OCI-LY7 (cell line): ENCODE data around the gene WFDC2. TPM values are rescaled to one million over a fixed set of nuclear protein-coding genes. Genes with fewer than 3 reads are reported as not detected.

Source experiments
- BruUV-seq: library from RNA; stranded (reverse); fragments of 400-500 nt; replicated peaks from 2 replicates; lab custom pipeline; 2021; lab: Mats Ljungman, UMichigan
- CTCF ChIA-PET: fragments of 300-600 bp; sonication (Branson Sonifier 250); formaldehyde crosslinking; loops from one replicate; lab custom pipeline; 2022; ENCODE audit warnings: antibody characterized with exemption; ENCODE audit not compliant: unreplicated experiment; lab: Charles Lee
- POLR2A ChIA-PET: fragments of 300-600 bp; sonication (Branson Sonifier 250); formaldehyde crosslinking; loops from one replicate; lab custom pipeline; 2022; ENCODE audit warnings: antibody characterized with exemption; lab: Charles Lee
- DNase-seq: peaks from one replicate; pipeline ENCODE4 v3.0.0-alpha.2; 2015; ENCODE audit warnings: low spot score
- H2AFZ ChIP-seq: fragments of 200-600 bp; sonication (generic), shearing (Covaris generic); 2 replicates; pipeline ENCODE4 v1.6.1; 2014; ENCODE audit warnings: mild to moderate bottlenecking, antibody characterized with exemption, low read length, moderate library complexity
- H3K27ac ChIP-seq: fragments of 200-600 bp; sonication (generic); 2 replicates; pipeline ENCODE4 v1.5.1; 2014; ENCODE audit warnings: mixed run types, low read depth, mild to moderate bottlenecking, moderate library complexity, low read length, inconsistent platforms; ENCODE audit not compliant: poor library complexity, severe bottlenecking
- H3K36me3 ChIP-seq: fragments of 200-600 bp; sonication (generic); 2 replicates; pipeline ENCODE4 v1.6.1; 2014; ENCODE audit warnings: mild to moderate bottlenecking, antibody characterized with exemption, low read length, moderate library complexity, mixed read lengths; ENCODE audit not compliant: insufficient read depth
- H3K4me1 ChIP-seq: fragments of 200-600 bp; sonication (generic); 2 replicates; pipeline ENCODE4 v1.5.1; 2014; ENCODE audit warnings: mild to moderate bottlenecking, low read length; ENCODE audit not compliant: insufficient read depth, poor library complexity, severe bottlenecking
- H3K4me2 ChIP-seq: fragments of 200-600 bp; sonication (generic); 2 replicates; pipeline ENCODE4 v1.6.1; 2014; ENCODE audit warnings: mild to moderate bottlenecking, low read length
- H3K4me3 ChIP-seq: fragments of 200-600 bp; sonication (generic); 2 replicates; pipeline ENCODE4 v1.5.1; 2014; ENCODE audit warnings: mild to moderate bottlenecking, low read depth, low read length; ENCODE audit not compliant: poor library complexity, severe bottlenecking
- H3K79me2 ChIP-seq: fragments of 200-600 bp; sonication (generic); 2 replicates; pipeline ENCODE4 v1.6.1; 2016; ENCODE audit warnings: low read depth, mild to moderate bottlenecking, low read length, moderate library complexity, mixed read lengths; ENCODE audit not compliant: insufficient read depth
- H3K9me2 ChIP-seq: fragments of 200-600 bp; sonication (generic); 2 replicates; pipeline ENCODE4 v1.6.1; 2016; ENCODE audit warnings: mild to moderate bottlenecking, low read length, mixed read lengths; ENCODE audit not compliant: insufficient read depth
- H3K9me3 ChIP-seq: fragments of 200-600 bp; sonication (generic); 2 replicates; pipeline ENCODE4 v1.6.1; 2014; ENCODE audit warnings: mild to moderate bottlenecking, mixed run types, low read length, mixed read lengths
- H4K20me1 ChIP-seq: fragments of 200-600 bp; sonication (generic); 2 replicates; pipeline ENCODE4 v1.6.1; 2014; ENCODE audit warnings: mild to moderate bottlenecking, antibody characterized with exemption, low read length, moderate library complexity, mixed read lengths; ENCODE audit not compliant: insufficient read depth
- EZH2phosphoT487 ChIP-seq: fragments of 200-600 bp; sonication (generic); IDR thresholded peaks from 2 replicates; pipeline ENCODE4 v1.6.1; 2018; ENCODE audit warnings: low read depth, borderline replicate concordance, mild to moderate bottlenecking, mixed run types, antibody characterized with exemption, low read length, moderate library complexity, mixed read lengths
- intact Hi-C: fragments of 100-400 bp; cut with micrococcal nuclease; formaldehyde crosslinking; loops from one replicate; pipeline ENCODE4 v1.10.0; 2022; ENCODE audit not compliant: unreplicated experiment
- total RNA-seq, 2 experiments: library from RNA; depleted of rRNA in 1 of 2; stranded (reverse); fragments of >200 nt in 1 of 2; shearing (Covaris generic) in 1 of 2; gene quantifications; 2 replicates each; pipeline ENCODE4 v1.2.3, GENCODE V29; 2014 to 2022
- TF ChIP-seq, protein P1 (sequence below): fragments of 200-600 bp; sonication (generic); conservative IDR thresholded peaks from 2 replicates; pipeline ENCODE4 v1.5.1; 2014; ENCODE audit warnings: mild to moderate bottlenecking, antibody characterized with exemption, low read length, moderate library complexity, mixed read lengths

Gene WFDC2
- total RNA-seq, 2 experiments from 2014 or later, result 0.46 to 4.4 TPM

DNA sequence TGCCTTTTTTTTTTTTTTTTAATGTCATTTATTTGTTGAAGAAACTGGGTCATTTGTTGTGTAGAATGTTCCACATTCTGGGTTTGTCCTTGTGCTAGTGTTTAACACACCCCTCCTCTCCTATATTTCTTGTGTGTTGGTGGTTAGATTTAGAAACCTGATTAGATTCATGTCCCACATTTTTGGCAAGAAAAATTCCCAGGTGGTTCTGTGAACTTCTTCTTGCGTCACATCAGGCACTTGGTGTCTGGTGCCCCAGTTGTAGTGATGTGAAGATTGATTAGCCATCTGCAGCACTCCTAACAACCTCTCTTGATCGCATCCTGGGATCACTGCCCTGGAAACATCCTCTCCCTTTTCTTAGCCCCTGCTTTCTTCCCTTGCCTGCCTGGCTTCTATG, 45.9 kb upstream of the WFDC2 start:
- CTCF ChIA-PET, result no interaction called here
- no peaks in the 10 kb centered on the region for H3K9me2 ChIP-seq
- no peaks in the 10 kb centered on the region for H4K20me1 ChIP-seq
- H3K36me3 ChIP-seq, result peaks cover 89% of the 10 kb centered on the region
- TF ChIP-seq, protein P1, sequence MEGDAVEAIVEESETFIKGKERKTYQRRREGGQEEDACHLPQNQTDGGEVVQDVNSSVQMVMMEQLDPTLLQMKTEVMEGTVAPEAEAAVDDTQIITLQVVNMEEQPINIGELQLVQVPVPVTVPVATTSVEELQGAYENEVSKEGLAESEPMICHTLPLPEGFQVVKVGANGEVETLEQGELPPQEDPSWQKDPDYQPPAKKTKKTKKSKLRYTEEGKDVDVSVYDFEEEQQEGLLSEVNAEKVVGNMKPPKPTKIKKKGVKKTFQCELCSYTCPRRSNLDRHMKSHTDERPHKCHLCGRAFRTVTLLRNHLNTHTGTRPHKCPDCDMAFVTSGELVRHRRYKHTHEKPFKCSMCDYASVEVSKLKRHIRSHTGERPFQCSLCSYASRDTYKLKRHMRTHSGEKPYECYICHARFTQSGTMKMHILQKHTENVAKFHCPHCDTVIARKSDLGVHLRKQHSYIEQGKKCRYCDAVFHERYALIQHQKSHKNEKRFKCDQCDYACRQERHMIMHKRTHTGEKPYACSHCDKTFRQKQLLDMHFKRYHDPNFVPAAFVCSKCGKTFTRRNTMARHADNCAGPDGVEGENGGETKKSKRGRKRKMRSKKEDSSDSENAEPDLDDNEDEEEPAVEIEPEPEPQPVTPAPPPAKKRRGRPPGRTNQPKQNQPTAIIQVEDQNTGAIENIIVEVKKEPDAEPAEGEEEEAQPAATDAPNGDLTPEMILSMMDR, result no peak
- no peak for TF ChIP-seq EZH2phosphoT487
- POLR2A ChIA-PET, result no interaction called here
- no TSS peak for BruUV-seq
- intact Hi-C loops, result no loop called here
- H3K4me1 ChIP-seq, result peaks cover 18% of the 10 kb centered on the region
- no peak overlapping the region for H3K4me2 ChIP-seq
- no peaks in the 10 kb centered on the region for H3K9me3 ChIP-seq
- peaks cover 4% of the 10 kb centered on the region for H3K79me2 ChIP-seq
- no peak overlapping the region for H3K4me3 ChIP-seq
- no peak overlapping the region for H3K27ac ChIP-seq
- no peak for DNase-seq
- no peak overlapping the region for H2AFZ ChIP-seq

DNA sequence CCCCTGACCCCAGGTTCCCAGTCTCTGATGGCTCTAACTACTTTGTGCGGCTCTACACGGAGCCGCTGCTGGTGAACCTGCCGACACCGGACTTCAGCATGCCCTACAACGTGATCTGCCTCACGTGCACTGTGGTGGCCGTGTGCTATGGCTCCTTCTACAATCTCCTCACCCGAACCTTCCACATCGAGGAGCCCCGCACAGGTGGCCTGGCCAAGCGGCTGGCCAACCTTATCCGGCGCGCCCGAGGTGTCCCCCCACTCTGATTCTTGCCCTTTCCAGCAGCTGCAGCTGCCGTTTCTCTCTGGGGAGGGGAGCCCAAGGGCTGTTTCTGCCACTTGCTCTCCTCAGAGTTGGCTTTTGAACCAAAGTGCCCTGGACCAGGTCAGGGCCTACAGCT, 44.0 kb upstream of the WFDC2 start:
- H3K9me2 ChIP-seq, result no peaks in the 10 kb centered on the region
- ChIA-PET POLR2A (no interaction called here), CTCF (no interaction called here)
- intact Hi-C loops, result no loop called here
- no peak for TF ChIP-seq EZH2phosphoT487
- TF ChIP-seq, protein P1, result no peak
- H3K4me2 ChIP-seq, result no peak overlapping the region
- peaks cover 84% of the 10 kb centered on the region for H3K36me3 ChIP-seq
- no TSS peak for BruUV-seq
- H3K4me3 ChIP-seq, result no peak overlapping the region
- H3K4me1 ChIP-seq, result no peaks in the 10 kb centered on the region
- DNase-seq, result no peak
- no peaks in the 10 kb centered on the region for H4K20me1 ChIP-seq
- H3K27ac ChIP-seq, result no peak overlapping the region
- H3K9me3 ChIP-seq, result no peaks in the 10 kb centered on the region
- peaks cover 4% of the 10 kb centered on the region; the same call in 1 of the 2 replicates for H3K79me2 ChIP-seq
- no peak overlapping the region for H2AFZ ChIP-seq

DNA sequence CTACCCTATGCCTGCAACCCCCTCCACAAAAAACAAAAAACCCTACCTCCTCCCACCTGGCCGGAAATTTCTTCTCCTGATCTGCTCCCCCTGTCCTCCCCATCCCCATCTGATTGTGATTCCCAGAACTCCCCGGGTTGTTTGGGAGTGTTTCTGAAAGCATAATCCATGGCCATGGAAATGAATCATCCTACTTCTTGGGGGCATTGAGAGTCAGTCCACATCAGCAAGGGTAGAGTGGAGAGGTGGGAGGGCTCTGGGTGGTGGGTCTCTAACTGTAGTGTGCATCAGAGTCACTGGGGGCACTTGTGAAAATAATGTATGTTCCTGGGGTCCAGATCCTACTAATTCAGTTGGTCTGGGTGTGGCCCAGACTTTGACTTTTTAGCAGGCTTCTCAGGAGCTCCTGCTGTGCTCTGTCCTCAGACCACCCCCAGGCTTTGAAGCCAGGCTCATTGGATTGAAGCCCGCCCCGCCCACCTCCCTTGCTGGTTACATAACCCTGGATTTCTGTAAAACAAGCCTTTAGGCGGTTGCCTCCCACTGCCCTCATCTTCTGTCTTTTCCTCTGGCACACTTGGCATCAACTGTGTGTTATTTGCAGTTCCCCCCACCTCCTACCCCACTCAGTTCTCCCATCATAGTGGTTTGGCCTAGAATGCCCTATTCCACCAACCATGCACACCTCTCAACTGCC, 43.1 kb upstream of the WFDC2 start:
- Histone ChIP-seq H3K27ac (no peak overlapping the region), H3K4me3 (no peak overlapping the region), H3K36me3 (peaks cover 82% of the 10 kb centered on the region), H3K4me2 (no peak overlapping the region), H2AFZ (no peak overlapping the region), H3K9me2 (no peaks in the 10 kb centered on the region), H3K79me2 (peaks cover 7% of the 10 kb centered on the region; the same call in 1 of the 2 replicates), H4K20me1 (no peaks in the 10 kb centered on the region), H3K9me3 (no peaks in the 10 kb centered on the region), H3K4me1 (peaks cover 9% of the 10 kb centered on the region)
- no peak for DNase-seq
- no peak for TF ChIP-seq EZH2phosphoT487
- TF ChIP-seq, protein P1, result no peak
- no TSS peak for BruUV-seq
- CTCF ChIA-PET, result no interaction called here
- intact Hi-C loops, result no loop called here
- POLR2A ChIA-PET, result interaction anchor here (0.6 kb wide), 1 partner anchor 39 kb away, joined by 3 read pairs; no protein-coding TSS in a partner anchor
